HFF-Myc (cell line): Measurements from ENCODE around the gene KIAA0586.

Source experiments
- DNase-seq: peaks from one replicate; pipeline ENCODE4 v3.0.0-alpha.2; 2011; ENCODE audit warnings: low read depth; ENCODE audit errors: extremely low read depth
- H3K4me3 ChIP-seq: replicated peaks from 2 replicates; pipeline ENCODE4 v1.5.1; 2011; ENCODE audit warnings: low read depth, mild to moderate bottlenecking, control low read depth, low read length
- TF ChIP-seq, protein P1 (sequence below): IDR thresholded peaks from 2 replicates; pipeline ENCODE4 v1.5.1; 2012; ENCODE audit warnings: mild to moderate bottlenecking, low read depth, low read length, control low read depth; ENCODE audit errors: missing control alignments

KIAA0586 gene

GRCh38 chr14:58427281-58428117 lies at the start of gene KIAA0586, which contains the start of gene TIMM9:
Gene KIAA0586 (plus strand): TSS chr14:58427719. CDS start chr14:58428265, 546 bp downstream.
Gene TIMM9 (minus strand): TSS chr14:58427531. CDS start chr14:58411945, 15,586 bp downstream.
- peak within 1 kb of the TSS; percentile 96 for H3K4me3 ChIP-seq
- TF ChIP-seq, protein P1, sequence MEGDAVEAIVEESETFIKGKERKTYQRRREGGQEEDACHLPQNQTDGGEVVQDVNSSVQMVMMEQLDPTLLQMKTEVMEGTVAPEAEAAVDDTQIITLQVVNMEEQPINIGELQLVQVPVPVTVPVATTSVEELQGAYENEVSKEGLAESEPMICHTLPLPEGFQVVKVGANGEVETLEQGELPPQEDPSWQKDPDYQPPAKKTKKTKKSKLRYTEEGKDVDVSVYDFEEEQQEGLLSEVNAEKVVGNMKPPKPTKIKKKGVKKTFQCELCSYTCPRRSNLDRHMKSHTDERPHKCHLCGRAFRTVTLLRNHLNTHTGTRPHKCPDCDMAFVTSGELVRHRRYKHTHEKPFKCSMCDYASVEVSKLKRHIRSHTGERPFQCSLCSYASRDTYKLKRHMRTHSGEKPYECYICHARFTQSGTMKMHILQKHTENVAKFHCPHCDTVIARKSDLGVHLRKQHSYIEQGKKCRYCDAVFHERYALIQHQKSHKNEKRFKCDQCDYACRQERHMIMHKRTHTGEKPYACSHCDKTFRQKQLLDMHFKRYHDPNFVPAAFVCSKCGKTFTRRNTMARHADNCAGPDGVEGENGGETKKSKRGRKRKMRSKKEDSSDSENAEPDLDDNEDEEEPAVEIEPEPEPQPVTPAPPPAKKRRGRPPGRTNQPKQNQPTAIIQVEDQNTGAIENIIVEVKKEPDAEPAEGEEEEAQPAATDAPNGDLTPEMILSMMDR = no peak
- peak; percentile 98 for DNase-seq

DNA sequence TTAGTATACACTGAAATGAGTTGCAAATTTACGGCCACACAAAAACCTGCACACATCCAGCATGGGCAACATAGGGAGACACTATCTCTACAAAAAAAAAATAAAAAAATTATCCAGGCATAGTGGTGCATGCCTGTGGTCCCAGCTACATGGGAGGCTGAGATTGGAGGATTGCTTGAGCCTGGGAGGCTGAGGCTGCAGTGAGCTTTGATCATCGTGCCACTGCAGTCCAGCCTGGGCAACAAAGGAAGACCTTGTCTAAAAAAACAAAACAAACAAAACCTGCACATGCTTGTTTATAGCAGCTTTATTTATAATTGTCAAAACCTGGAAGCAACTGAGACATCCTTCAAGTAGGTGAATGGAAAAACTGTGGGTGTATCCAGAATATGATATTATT lies 36.7 kb upstream of the KIAA0586 start:
- TF ChIP-seq, protein P1 = no peak
- DNase-seq = no peak
- no peak overlapping the region for H3K4me3 ChIP-seq

- TF ChIP-seq, protein P1 = no peak
- DNase-seq = no peak
- peak overlapping the region; percentile 33 for H3K4me3 ChIP-seq
Measured at GRCh38 chr14:58395562-58395811, 32.0 kb upstream of the KIAA0586 start.

GRCh38 chr14:58395812-58396788 lies 31.4 kb upstream of the KIAA0586 start, which contains the start of gene TOMM20L:
Gene TOMM20L (plus strand): TSS chr14:58395930. CDS start chr14:58395958, 28 bp downstream.
- DNase-seq = no peak
- TF ChIP-seq, protein P1 = peak; percentile 42
- H3K4me3 ChIP-seq = peak within 1 kb of the TSS; percentile 33

DNA sequence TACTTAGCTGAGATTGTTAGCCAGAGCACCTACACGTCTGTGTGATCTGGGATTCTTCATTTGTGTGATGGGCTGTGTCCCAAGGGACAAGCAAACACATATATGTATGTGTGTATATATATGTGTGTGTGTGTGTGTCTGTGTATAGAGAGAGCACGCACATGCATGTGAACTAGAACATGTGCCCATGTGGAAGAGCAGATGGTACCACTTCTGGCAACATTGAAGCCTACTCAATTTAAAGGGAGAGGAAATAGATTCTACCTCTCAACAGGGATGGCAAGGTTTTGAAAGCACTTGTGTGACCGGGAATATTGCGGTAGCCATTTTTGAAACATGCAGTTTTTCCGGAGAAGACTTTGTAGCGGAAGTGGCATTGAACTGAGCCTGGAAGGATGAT lies 30.4 kb upstream of the KIAA0586 start:
- DNase-seq = no peak
- TF ChIP-seq, protein P1 = no peak
- H3K4me3 ChIP-seq = no peak overlapping the region

GRCh38 chr14:58398495-58398894 lies 29.0 kb upstream of the KIAA0586 start:
- DNase-seq = no peak
- H3K4me3 ChIP-seq = no peak overlapping the region
- TF ChIP-seq, protein P1 = no peak
